ENCODE data around the gene MRPL48. TPM values are rescaled to one million over a fixed set of nuclear protein-coding genes. Genes with fewer than 3 reads are reported as not detected.
A peak's percentile ranks its signal among the peaks of the same experiment; 100 is the strongest.

MRPL48 gene
- total RNA-seq, 1 experiment from 2014 or later, result 66.8 TPM

GRCh38 chr11:73875840-73876239 lies 88.2 kb downstream of the MRPL48 start:
- Histone ChIP-seq H2AFZ (ENCODE audit: low read depth, low read length, poor library complexity, severe bottlenecking) (no peak overlapping the region), H3K9ac (ENCODE audit: low read length) (peak overlapping the region; percentile 85), H3K27ac (ENCODE audit: low read depth, low read length) (peak overlapping the region; percentile 98), H3K36me3 (ENCODE audit: control insufficient read depth in 1 of 2, insufficient read depth in 2 of 2, low read length in 2 of 2) (peaks cover 19 to 35% of the 10 kb centered on the region in 2 experiments), H3K4me2 (ENCODE audit: low read length) (peak overlapping the region; percentile 87), H3K4me3 (replicated peaks in 1 of 2; ENCODE audit: low read depth in 1 of 2, low read length in 2 of 2) (peak overlapping the region; percentile 68 to 95), H3K9me3 (ENCODE audit: control insufficient read depth in 1 of 2, insufficient read depth in 1 of 2, low read depth in 1 of 2, low read length in 2 of 2) (no peaks in the 10 kb centered on the region), H4K20me1 (ENCODE audit: insufficient read depth) (no peaks in the 10 kb centered on the region), H3K9me2 (ENCODE audit: insufficient read depth) (no peaks in the 10 kb centered on the region), H3K79me2 (ENCODE audit: insufficient read depth, low read length) (peaks cover 45% of the 10 kb centered on the region), H3K27me3 (ENCODE audit: insufficient read depth, low read length) (no peaks in the 10 kb centered on the region), H3K4me1 (ENCODE audit: control insufficient read depth in 1 of 2, insufficient read depth in 2 of 2, low read length in 2 of 2) (peaks cover 12 to 30% of the 10 kb centered on the region in 2 experiments)
- ChIA-PET POLR2A (no interaction called here), RAD21 (ENCODE audit: low non-redundant PET in 1 of 2, low total read pairs in 2 of 2, uncharacterized antibody in 2 of 2, unreplicated experiment in 2 of 2) (no interaction called here), CTCF (no interaction called here)
- TSS peak; percentile 69 for BruUV-seq (replicated peaks)
- ATAC-seq (no peak), DNase-seq (ENCODE audit: low read depth, low spot score) (no peak)
- intact Hi-C loops (cut with micrococcal nuclease), result no loop called here
- TF ChIP-seq EZH2phosphoT487 (IDR thresholded peaks at IDR 0.05; ENCODE audit: borderline replicate concordance) (no peak), JUND (IDR thresholded peaks at IDR 0.05) (no peak), FOSL1 (IDR thresholded peaks at IDR 0.05; ENCODE audit: low read depth) (no peak), SIN3A (IDR thresholded peaks at IDR 0.05; ENCODE audit: low read depth) (no peak), POLR2AphosphoS5 (IDR thresholded peaks at IDR 0.05; ENCODE audit: low read depth, low read length) (no peak), ZNF274 (IDR thresholded peaks at IDR 0.05; ENCODE audit: low read depth, low read length) (no peak), CEBPB (IDR thresholded peaks at IDR 0.05; ENCODE audit: low read depth) (no peak), YY1 (IDR thresholded peaks at IDR 0.05; ENCODE audit: extremely low read depth, insufficient replicate concordance, low read depth, low read length) (no peak), REST (IDR thresholded peaks at IDR 0.05; ENCODE audit: low read depth) (no peak)
